Measurements from ENCODE around the gene ZFAND3.

Gene ZFAND3

DNA sequence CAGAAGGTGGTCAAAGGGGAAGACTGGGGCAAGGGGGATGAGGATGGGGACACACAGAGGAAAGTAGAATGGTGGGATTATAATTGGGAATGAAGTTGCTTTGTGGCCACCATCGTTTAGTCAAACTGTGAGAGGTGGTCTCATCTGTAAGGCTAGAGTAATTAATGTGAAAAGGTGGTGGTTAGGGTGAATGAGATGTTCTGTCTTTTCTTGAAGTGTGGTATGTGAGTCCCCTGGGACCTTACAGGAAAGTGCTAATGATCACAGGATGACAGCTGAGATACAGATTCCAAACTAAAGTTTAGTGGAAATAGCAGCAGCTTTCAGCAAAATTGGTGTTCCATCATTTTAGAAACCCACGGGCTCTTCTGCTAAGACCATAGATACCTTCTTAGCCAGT lies 10.7 kb downstream of the ZFAND3 start:
- no peak for DNase-seq

DNA sequence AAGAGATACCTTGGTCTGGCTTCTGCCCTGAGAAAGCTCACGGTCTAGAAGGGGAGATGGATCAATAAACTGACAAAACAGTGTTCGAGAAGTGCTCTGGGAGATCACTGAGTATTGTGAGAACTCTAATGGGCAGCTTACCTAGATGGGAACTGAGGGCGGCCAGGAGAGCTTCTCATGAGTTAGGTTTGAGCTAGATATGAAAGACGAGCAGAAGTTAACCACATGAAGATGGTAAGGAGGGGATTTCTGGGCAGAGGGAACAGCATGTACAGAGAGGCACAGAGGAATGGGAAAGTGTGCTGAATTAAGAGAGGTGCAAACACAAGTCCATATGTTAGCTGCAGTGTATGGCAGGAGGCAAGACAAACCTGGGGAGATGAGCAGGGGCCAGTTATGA lies 11.9 kb downstream of the ZFAND3 start:
- DNase-seq: no peak

DNA sequence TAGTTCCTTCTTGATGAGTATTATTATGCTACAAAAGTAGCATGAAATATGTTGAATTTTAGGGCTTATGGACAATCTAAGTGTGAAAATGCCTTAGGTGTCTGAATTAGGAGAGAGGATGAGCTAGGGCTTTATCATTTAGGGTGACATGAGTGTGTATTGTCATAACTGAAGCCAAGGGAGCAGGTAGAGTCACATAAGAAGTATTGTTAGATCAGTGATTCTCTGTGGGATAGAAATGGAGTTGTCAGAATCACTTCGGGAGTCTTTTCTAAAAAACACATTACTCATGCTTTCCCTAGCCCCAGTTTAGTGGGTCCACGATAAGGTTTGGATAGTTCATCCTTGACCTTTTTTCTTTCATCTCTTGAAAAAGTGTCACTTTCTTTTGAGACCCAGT lies 16.4 kb downstream of the ZFAND3 start:
- DNase-seq: no peak

GRCh38 chr6:37838219-37838921 lies 18.8 kb downstream of the ZFAND3 start:
- no peak for DNase-seq

- DNase-seq: no peak
These were observed 20.8 kb downstream of the ZFAND3 start for GRCh38 chr6:37840143-37840939.

DNA sequence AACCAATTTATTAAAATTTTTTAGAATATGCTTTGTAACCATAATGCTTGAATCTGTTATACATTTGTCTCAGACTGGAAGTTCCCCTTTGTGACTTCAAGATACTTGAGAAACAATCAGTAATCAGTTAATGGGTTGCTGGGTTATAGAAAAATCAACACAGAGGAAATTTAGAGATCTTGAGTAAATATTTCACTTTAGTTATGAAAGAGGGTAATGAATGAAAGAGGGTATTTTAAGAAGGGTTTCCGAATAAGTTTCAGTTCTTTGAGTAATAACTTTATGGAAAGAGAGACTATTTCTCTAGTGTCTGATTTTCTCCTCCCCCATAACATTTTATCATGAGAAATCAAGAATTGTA lies 21.4 kb downstream of the ZFAND3 start:
- DNase-seq: no peak

GRCh38 chr6:37845026-37845911 lies 25.7 kb downstream of the ZFAND3 start:
- DNase-seq: no peak

- no peak for DNase-seq
These were observed 26.4 kb downstream of the ZFAND3 start for GRCh38 chr6:37845930-37846329.

DNA sequence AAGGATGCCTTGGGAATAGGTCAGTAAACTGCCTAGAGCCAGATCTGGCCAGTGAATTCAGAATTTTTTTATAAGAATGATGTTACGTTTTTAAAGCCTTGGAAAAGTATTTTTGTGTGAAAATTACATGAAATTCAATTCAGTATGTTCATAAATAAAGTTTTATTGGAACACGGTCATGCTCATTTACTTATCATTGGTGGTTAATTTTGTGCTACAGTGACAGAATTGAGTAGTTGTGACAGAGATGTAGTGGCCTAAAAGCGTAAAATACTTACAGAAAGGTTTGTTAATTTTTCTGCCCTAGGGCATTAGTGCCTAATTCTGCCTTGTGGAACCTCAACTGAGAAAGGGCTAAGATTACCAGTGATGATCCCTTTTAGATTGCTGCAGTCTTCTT lies 28.2 kb downstream of the ZFAND3 start:
- DNase-seq: no peak

DNA sequence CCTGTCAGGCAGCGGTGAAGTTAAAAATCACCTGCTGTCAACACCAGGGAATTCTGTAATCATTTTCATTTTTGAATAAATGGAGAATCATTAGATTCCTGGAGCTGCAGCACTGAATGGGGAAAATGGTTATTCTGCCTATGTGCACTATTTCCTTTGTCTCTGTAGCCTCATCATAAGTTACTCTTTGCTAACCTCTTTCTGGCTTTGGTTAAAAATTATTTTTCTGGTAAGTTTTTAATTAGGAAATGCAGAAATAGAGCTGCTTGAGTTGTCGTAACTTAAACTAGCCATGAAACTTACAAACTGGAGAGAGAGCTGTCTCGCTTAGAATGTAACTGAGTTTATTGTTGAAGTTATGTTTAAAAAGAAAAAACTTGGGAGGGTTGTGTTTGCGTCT lies 28.8 kb downstream of the ZFAND3 start:
- DNase-seq: no peak

- no peak for DNase-seq
These were observed 30.7 kb downstream of the ZFAND3 start for GRCh38 chr6:37850260-37850659.

DNA sequence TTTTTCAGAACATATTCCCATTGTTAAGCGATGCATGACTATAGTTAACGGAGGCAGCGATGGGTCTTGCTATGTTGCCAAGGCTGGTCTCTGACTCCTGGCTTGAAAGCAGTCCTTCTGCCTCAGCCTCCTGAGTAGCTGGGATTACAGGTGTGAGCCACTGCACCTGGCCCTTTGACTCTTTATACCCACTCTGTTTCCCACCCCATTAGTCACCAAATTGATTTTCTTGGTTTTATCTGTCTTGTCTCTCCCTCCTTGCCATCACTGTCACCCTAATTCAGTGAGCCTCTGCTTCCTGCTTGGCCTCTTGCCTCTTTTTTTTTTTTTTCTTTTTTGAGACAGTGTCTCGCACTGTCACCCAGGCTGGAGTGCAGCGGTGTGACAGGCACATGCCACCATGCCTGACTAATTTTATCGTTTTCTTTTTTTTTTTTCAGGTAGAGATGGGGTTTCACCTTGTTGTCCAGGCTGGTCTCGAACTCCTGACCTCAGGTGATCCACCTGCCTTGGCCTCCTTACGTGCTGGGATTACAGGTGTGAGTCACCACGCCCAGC lies 31.3 kb downstream of the ZFAND3 start:
- no peak for DNase-seq

DNA sequence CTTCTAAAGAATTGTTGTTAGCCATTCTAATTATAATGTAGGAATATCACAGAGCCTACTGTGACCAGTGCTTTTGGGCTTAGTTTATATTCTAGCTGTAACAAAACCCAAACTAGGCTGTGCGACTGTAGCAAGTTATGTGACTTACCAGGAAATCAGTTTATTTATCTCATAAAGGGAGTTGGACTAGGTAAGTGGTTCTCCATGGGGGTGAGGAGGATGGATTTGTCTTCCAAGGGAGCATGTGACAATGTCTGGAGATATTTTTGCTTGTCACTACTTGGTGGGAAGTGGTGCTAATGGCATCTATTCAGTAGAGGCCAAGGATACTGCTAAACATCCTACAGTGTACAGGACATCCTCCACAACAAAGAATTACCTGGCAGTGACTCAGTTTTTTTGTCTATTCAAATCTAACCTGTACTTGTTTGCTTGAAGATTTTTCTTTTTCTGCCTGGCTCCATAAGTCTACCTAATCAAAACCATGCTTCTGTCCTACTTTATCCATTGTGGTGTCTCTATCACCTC lies 32.5 kb downstream of the ZFAND3 start:
- DNase-seq: no peak

DNA sequence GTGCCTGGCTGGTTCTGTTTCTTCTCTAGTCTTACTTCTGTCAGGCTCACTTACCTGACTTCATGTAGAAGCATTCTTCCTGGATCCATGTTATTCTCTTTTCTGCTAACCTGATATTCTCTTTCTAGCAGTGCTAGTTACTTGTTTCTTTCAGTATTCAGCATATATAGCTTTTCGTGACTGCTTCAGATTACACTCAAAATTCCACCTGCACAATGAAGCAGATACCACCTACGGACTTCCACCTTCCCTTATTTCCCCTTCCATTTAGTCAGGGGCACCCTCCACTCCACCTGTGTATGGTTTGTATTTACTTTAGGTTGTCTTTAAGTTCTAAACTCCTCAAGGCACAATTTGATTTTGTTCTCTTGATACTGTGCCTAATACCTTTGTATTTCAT lies 36.8 kb downstream of the ZFAND3 start:
- no peak for DNase-seq

- DNase-seq: no peak
These were observed 38.8 kb downstream of the ZFAND3 start for GRCh38 chr6:37858363-37858762.

- DNase-seq: peak; percentile 49 to 66
These were observed 40.8 kb downstream of the ZFAND3 start for GRCh38 chr6:37860226-37860839.

DNA sequence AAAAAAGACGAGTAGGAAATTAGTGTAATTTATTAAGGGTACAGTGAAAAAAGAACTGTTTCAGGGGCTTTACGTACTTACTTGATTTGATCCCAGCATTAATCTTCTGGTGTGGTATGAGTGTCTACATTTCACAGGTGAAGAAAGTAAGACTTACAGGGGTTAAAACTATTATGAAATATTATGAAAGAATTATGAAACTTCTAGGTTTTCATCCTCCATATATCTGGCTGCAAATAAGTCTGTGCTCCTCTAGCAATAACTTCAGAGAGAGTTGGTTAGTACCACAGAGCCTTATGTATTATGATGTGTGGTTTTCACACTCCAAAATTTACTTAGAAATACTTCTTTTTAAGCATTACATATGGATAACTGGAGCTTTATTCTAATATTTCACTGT lies 41.9 kb downstream of the ZFAND3 start:
- no peak for DNase-seq

DNA sequence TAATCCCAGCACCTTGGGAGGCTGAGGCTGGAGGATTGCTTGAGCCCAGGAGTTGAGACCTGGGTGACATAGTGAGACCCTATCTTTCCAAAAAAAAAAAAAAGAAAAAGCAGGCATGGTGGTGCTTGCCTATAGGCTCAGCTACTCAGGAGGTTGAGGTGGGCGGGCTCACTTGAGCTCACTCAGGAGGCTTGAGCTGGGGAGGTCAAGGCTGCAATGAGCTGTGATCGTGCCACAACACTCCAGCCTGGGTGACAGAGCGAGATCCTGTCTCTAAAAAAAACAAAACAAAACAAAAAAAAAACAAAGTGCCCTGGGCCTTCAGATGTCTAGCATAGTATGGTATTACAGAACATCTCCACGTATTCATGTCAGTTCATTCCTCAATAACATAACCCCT lies 42.9 kb downstream of the ZFAND3 start:
- DNase-seq: no peak

DNA sequence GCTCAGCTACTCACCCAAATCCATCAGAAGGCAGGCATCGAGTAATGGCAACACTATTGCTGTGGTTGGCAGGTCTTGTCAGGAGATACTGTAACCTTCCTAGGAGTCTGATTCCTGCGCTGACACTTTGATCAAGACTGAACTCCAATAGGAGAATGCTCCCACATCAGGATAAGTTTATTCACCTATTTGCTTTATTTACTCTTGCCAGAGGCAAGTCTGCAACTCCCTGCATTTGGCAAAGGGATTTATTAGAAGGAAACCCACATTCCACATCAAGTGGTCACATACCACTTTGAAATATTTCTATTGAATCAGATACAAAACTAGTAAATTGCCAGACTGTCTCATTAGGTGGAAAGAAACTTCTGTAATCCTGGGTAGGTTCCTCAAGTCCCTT lies 43.5 kb downstream of the ZFAND3 start:
- no peak for DNase-seq

- no peak for DNase-seq
These were observed 44.7 kb downstream of the ZFAND3 start for GRCh38 chr6:37864250-37864649.

DNA sequence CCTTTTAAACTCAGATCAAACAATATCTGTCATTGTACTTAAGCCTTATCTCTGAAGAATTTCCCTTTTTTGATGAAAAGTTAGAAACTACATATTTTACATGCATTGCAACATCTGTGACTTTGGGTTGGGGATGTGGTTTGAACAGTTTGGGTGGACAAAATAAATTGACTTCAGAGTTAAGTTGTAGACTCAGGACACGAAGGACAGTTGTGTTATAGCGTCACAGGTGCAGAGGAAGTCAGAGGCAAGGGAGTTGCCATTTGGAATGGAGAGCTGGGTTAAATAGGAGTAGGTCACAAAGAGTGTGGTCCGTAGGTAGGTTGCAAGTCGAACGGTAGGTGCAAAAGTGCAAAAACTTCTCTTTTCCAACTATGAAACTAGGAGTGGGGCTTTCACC lies 46.0 kb downstream of the ZFAND3 start:
- peak in 1 of 2 experiments; percentile 12 for DNase-seq
